Mesenteric fat pad (tissue), 1 donor: ENCODE results near the gene CCHCR1. TPM values are rescaled to one million over a fixed set of nuclear protein-coding genes. Genes with fewer than 3 reads are reported as not detected.
"Not testable (repeated sequence)": the region's sequence is repeated elsewhere in the genome, so short reads cannot be mapped to it uniquely, and the experiment has no call there.

Source experiments
- DNase-seq: peaks from one replicate; pipeline ENCODE4 v3.0.0-alpha.2; 2020; ENCODE audit warnings: low spot score
- total RNA-seq: library from RNA; stranded (reverse); fragmentation: NEBNext Ultra II Directional; extraction: Animal tissue kit (Norgen Biotek cat#: 25700); gene quantifications from one replicate; pipeline ENCODE4 v1.2.1, GENCODE V29; 2021
- donor health status: DM: yes; HTN: yes; CAD: no.

Gene CCHCR1
- total RNA-seq, 1 donor from 2014 or later, result 8.4 TPM

- not testable (repeated sequence) for DNase-seq
Observed at GRCh38 chr6:31164475-31165063, 7.0 kb upstream of the CCHCR1 start.

GRCh38 chr6:31163922-31164321 lies 6.3 kb upstream of the CCHCR1 start:
- DNase-seq, result no peak

GRCh38 chr6:31162463-31163165 lies 5.0 kb upstream of the CCHCR1 start:
- no peak for DNase-seq

- DNase-seq, result no peak
Observed at GRCh38 chr6:31161216-31162126, 3.9 kb upstream of the CCHCR1 start.

GRCh38 chr6:31158863-31159855 lies 1.6 kb upstream of the CCHCR1 start:
- no peak for DNase-seq

- DNase-seq, result peak; percentile 99
Observed at GRCh38 chr6:31158140-31158862, 699 bp upstream of the CCHCR1 start, which contains the start of gene TCF19. Gene TCF19, plus strand, starts transcription at chr6:31158589. Its CDS starts 881 bp downstream, at chr6:31159470.

GRCh38 chr6:31156641-31157040 lies 961 bp downstream of the CCHCR1 start:
- DNase-seq, result no peak

GRCh38 chr6:31154436-31154835 lies 3.2 kb downstream of the CCHCR1 start:
- DNase-seq, result no peak

- no peak for DNase-seq
Observed at GRCh38 chr6:31152781-31153180, 4.8 kb downstream of the CCHCR1 start.

GRCh38 chr6:31149827-31150447 lies 7.7 kb downstream of the CCHCR1 start:
- no peak for DNase-seq

- DNase-seq, result no peak
Observed at GRCh38 chr6:31145386-31145785, 12.2 kb downstream of the CCHCR1 start.

GRCh38 chr6:31144970-31145340 lies 12.6 kb downstream of the CCHCR1 start:
- DNase-seq, result no peak

- no peak for DNase-seq
Observed at GRCh38 chr6:31144296-31144969, 13.2 kb downstream of the CCHCR1 start.

GRCh38 chr6:31143148-31143547 lies 14.5 kb downstream of the CCHCR1 start:
- no peak for DNase-seq

GRCh38 chr6:31142361-31142761 lies 15.2 kb downstream of the CCHCR1 start:
- DNase-seq, result no peak

GRCh38 chr6:31140643-31141042 lies 17.0 kb downstream of the CCHCR1 start:
- DNase-seq, result no peak

- DNase-seq, result no peak
Observed at GRCh38 chr6:31139599-31139998, 18.0 kb downstream of the CCHCR1 start.

GRCh38 chr6:31138982-31139381 lies 18.6 kb downstream of the CCHCR1 start, which contains the start of gene PSORS1C2:
Gene PSORS1C2, minus strand, starts transcription at chr6:31139066. Its CDS starts 40 bp downstream, at chr6:31139026.
- DNase-seq, result no peak

- DNase-seq, result no peak
Observed at GRCh38 chr6:31135710-31136109, 21.9 kb downstream of the CCHCR1 start.
